SK-N-SH (cell line): ENCODE results near the gene PELI2.

Source experiments
- CHD2 ChIP-seq: fragments of 150-350 bp; IDR thresholded peaks from 2 replicates; pipeline ENCODE4 v1.6.1; 2018; ENCODE audit warnings: low read length; ENCODE audit not compliant: partially characterized antibody
- CTCF ChIP-seq: fragments of 200-600 bp; sonication (generic); IDR thresholded peaks from 2 replicates; pipeline ENCODE4 v1.6.1; 2017; ENCODE audit warnings: antibody characterized with exemption, mild to moderate bottlenecking, moderate library complexity
- FOXJ3 ChIP-seq: sonication (generic); formaldehyde crosslinking; IDR thresholded peaks from 2 replicates; pipeline ENCODE4 v1.5.1; 2020; ENCODE audit warnings: mild to moderate bottlenecking, missing genetic modification reagents
- FOXM1 ChIP-seq: IDR thresholded peaks from 2 replicates; pipeline ENCODE4 v1.4.0; 2012; ENCODE audit warnings: low read depth, mild to moderate bottlenecking
- MAX ChIP-seq: IDR thresholded peaks from 2 replicates; pipeline ENCODE4 v1.4.0; 2012; ENCODE audit warnings: low read depth
- MXI1 ChIP-seq: IDR thresholded peaks from 2 replicates; pipeline ENCODE4 v1.6.1; 2012; ENCODE audit warnings: mild to moderate bottlenecking, low read depth, low read length, improper control_type of control experiment
- POLR2AphosphoS5 ChIP-seq: IDR thresholded peaks from 2 replicates; pipeline ENCODE4 v1.6.1; 2012; ENCODE audit warnings: low read depth, low read length
- REST ChIP-seq: IDR thresholded peaks from 2 replicates; pipeline ENCODE4 v1.6.1; 2012; ENCODE audit warnings: mild to moderate bottlenecking, low read depth, low read length, moderate library complexity
- USF1 ChIP-seq: IDR thresholded peaks from 2 replicates; pipeline ENCODE4 v1.4.0; 2012; ENCODE audit warnings: low read depth, borderline replicate concordance

- TF ChIP-seq CTCF (no peak), USF1 (no peak), FOXJ3 (CRISPR knock-in tag) (no peak), MXI1 (no peak), CHD2 (no peak), MAX (no peak), FOXM1 (no peak), REST (no peak), POLR2AphosphoS5 (no peak)
These were observed 94.3 kb downstream of the PELI2 start for GRCh38 chr14:56212521-56212920.
